H1 (cell line): ENCODE measurements around the gene TECPR2. TPM values are rescaled to one million over a fixed set of nuclear protein-coding genes. Genes with fewer than 3 reads are reported as not detected.

Experiments
- CEBPB ChIP-seq: IDR thresholded peaks from 2 replicates; pipeline ENCODE4 v1.6.1; 2012; ENCODE audit warnings: low read depth, low read length
- SUZ12 ChIP-seq: fragments of 200-600 bp; sonication (generic); IDR thresholded peaks from 2 replicates; pipeline ENCODE4 v1.6.1; 2012; ENCODE audit warnings: mild to moderate bottlenecking, inconsistent platforms, low read length, moderate library complexity, mixed read lengths
- polyA plus RNA-seq, 7 experiments: library from polyadenylated mRNA; depleted of rRNA in 3 of 7; stranded (reverse) in 5 of 7; unstranded in 2 of 7; fragments of >200 nt in 5 of 7; fragments of 200-250 nt in 2 of 7; gene quantifications; 1 replicate in 5 of 7; 2 replicates in 1 of 7; 4 replicates in 1 of 7; pipeline versions ENCODE4 v1.2.1 to v1.2.3, GENCODE V29; 2011 to 2013; ENCODE audit warnings: missing spikeins in 2 of 7, mixed read lengths in 2 of 7
- total RNA-seq: library from RNA; stranded (reverse); fragmentation: NEBNext Ultra II Directional; extraction: Animal tissue kit (Norgen Biotek cat#: 25700); gene quantifications from 2 replicates; pipeline ENCODE4 v1.2.1, GENCODE V29; 2021
- TF ChIP-seq, protein P1 (sequence below): IDR thresholded peaks from 2 replicates; pipeline ENCODE4 v1.6.1; 2011; ENCODE audit warnings: low read depth, mild to moderate bottlenecking, low read length; ENCODE audit not compliant: insufficient read depth

Gene TECPR2
- total and polyA plus RNA-seq, 2 of the 8 experiments (the other 6 are each of a cell fraction or from before 2014, with no cell fraction given), result 6.8 to 19.4 TPM

DNA sequence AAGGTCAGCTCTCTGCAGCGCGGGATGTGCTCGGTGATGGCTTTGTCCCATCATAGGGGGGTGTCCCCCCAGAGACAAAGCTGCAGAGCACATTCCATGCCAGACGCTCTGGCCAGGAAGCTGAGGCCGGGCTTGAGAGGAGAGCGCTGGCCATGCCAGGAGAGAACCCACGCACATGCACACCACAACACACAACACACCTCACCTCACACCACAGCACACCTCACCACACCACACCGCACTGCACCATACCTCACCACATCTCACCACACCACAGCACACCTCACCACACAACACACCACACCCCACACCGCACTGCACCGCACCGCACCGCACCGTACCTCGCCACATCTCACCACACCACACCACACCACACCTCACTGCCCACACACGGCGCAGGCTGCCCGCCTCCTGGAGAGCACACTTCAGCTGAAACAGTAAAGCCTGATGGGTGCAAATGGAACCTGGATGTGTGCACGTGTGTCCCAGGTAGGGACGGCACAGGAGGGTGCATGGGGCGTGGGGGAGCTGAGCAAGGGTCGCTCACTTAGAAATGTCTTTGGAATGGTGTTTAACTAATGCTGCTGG lies 136.0 kb downstream of the TECPR2 start (continued):
- TF ChIP-seq, protein P1, sequence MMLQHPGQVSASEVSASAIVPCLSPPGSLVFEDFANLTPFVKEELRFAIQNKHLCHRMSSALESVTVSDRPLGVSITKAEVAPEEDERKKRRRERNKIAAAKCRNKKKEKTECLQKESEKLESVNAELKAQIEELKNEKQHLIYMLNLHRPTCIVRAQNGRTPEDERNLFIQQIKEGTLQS, result no peak
- TF ChIP-seq SUZ12, result no peak
- TF ChIP-seq CEBPB, result no peak
